GM19455 (cell line): Measurements from ENCODE around the gene ACOXL.

Experiments used
- ATAC-seq: cut with Tn5 transposase; IDR thresholded peaks from one replicate; pipeline ENCODE4 v1.9.1; 2021; ENCODE audit not compliant: unreplicated experiment

Gene ACOXL

GRCh38 chr2:111148225-111148873 is 416.0 kb downstream of the ACOXL start:
- ATAC-seq: no peak

GRCh38 chr2:111148925-111149324 is 416.6 kb downstream of the ACOXL start:
- ATAC-seq: no peak

GRCh38 chr2:111149882-111150455 is 417.6 kb downstream of the ACOXL start:
- ATAC-seq: no peak

GRCh38 chr2:111154758-111155157 is 422.4 kb downstream of the ACOXL start:
- no peak for ATAC-seq

- ATAC-seq: no peak
Measured at GRCh38 chr2:111155610-111156009, 423.2 kb downstream of the ACOXL start.

- ATAC-seq: no peak
Measured at GRCh38 chr2:111156529-111156928, 424.2 kb downstream of the ACOXL start.

GRCh38 chr2:111157071-111157661 is 424.8 kb downstream of the ACOXL start:
- ATAC-seq: peak; percentile 66

GRCh38 chr2:111157798-111158197 is 425.4 kb downstream of the ACOXL start:
- peak; percentile 74 for ATAC-seq

GRCh38 chr2:111159641-111160040 is 427.3 kb downstream of the ACOXL start:
- ATAC-seq: no peak

- no peak for ATAC-seq
Measured at GRCh38 chr2:111160758-111161157, 428.4 kb downstream of the ACOXL start.

GRCh38 chr2:111161971-111162370 is 429.6 kb downstream of the ACOXL start:
- no peak for ATAC-seq

GRCh38 chr2:111162718-111163331 is 430.5 kb downstream of the ACOXL start:
- no peak for ATAC-seq

- ATAC-seq: no peak
Measured at GRCh38 chr2:111164078-111164477, 431.7 kb downstream of the ACOXL start.

GRCh38 chr2:111165084-111165483 is 432.7 kb downstream of the ACOXL start:
- ATAC-seq: no peak

GRCh38 chr2:111166115-111166514 is 433.7 kb downstream of the ACOXL start:
- ATAC-seq: no peak

GRCh38 chr2:111167076-111167862 is 434.9 kb downstream of the ACOXL start:
- no peak for ATAC-seq

GRCh38 chr2:111167863-111168162 is 435.4 kb downstream of the ACOXL start:
- no peak for ATAC-seq
